HEK293 (cell line): ENCODE data around the gene UBE3B.
A peak's percentile ranks its signal among the peaks of the same experiment; 100 is the strongest.

Source experiments
- GLIS2 ChIP-seq: fragments of 450-650 bp; formaldehyde crosslinking; IDR thresholded peaks from 2 replicates; pipeline ENCODE4 v1.5.1; 2016; ENCODE audit warnings: missing biosample characterization, missing genetic modification characterization
- HIC1 ChIP-seq: fragments of 450-650 bp; formaldehyde crosslinking; IDR thresholded peaks from 2 replicates; pipeline ENCODE4 v1.5.1; 2016; ENCODE audit warnings: missing biosample characterization, missing genetic modification characterization
- OVOL3 ChIP-seq: fragments of 450-650 bp; formaldehyde crosslinking; IDR thresholded peaks from 2 replicates; pipeline ENCODE4 v1.5.1; 2016; ENCODE audit warnings: missing biosample characterization, missing genetic modification characterization
- PRDM1 ChIP-seq: fragments of 450-650 bp; formaldehyde crosslinking; IDR thresholded peaks from 2 replicates; pipeline ENCODE4; 2016; ENCODE audit warnings: missing biosample characterization, missing genetic modification characterization
- REPIN1 ChIP-seq: fragments of 450-650 bp; formaldehyde crosslinking; IDR thresholded peaks from 2 replicates; pipeline ENCODE4 v1.5.1; 2017; ENCODE audit warnings: missing biosample characterization, missing genetic modification characterization, low read depth
- SP3 ChIP-seq: fragments of 450-650 bp; formaldehyde crosslinking; IDR thresholded peaks from 2 replicates; pipeline ENCODE4 v1.5.1; 2016; ENCODE audit warnings: missing biosample characterization, missing genetic modification characterization
- ZBTB10 ChIP-seq: fragments of 450-650 bp; formaldehyde crosslinking; IDR thresholded peaks from 2 replicates; pipeline ENCODE4 v1.5.1; 2016; ENCODE audit warnings: missing biosample characterization, missing genetic modification characterization
- ZBTB48 ChIP-seq: fragments of 450-650 bp; formaldehyde crosslinking; IDR thresholded peaks from 2 replicates; pipeline ENCODE4 v1.5.1; 2016; ENCODE audit warnings: missing biosample characterization, missing genetic modification characterization
- ZBTB6 ChIP-seq: fragments of 450-650 bp; formaldehyde crosslinking; IDR thresholded peaks from 2 replicates; pipeline ENCODE4 v1.5.1; 2017; ENCODE audit warnings: missing biosample characterization, missing genetic modification characterization
- ZFP3 ChIP-seq: fragments of 450-650 bp; formaldehyde crosslinking; IDR thresholded peaks from 2 replicates; pipeline ENCODE4 v1.5.1; 2016; ENCODE audit warnings: low read depth, missing biosample characterization, missing genetic modification characterization
- ZNF133 ChIP-seq: fragments of 450-650 bp; formaldehyde crosslinking; IDR thresholded peaks from 2 replicates; pipeline ENCODE4 v1.5.1; 2016; ENCODE audit warnings: missing biosample characterization, missing genetic modification characterization
- ZNF146 ChIP-seq: fragments of 450-650 bp; formaldehyde crosslinking; IDR thresholded peaks from 2 replicates; pipeline ENCODE4 v1.5.1; 2016; ENCODE audit warnings: missing biosample characterization, missing genetic modification characterization
- ZNF16 ChIP-seq: fragments of 450-650 bp; formaldehyde crosslinking; IDR thresholded peaks from 2 replicates; pipeline ENCODE4 v1.5.1; 2016; ENCODE audit warnings: low read depth, missing biosample characterization, missing genetic modification characterization
- ZNF2 ChIP-seq: fragments of 450-650 bp; formaldehyde crosslinking; IDR thresholded peaks from 2 replicates; pipeline ENCODE4 v1.5.1; 2016; ENCODE audit warnings: missing biosample characterization, missing genetic modification characterization
- ZNF211 ChIP-seq: fragments of 450-650 bp; formaldehyde crosslinking; IDR thresholded peaks from 2 replicates; pipeline ENCODE4 v1.5.1; 2016; ENCODE audit warnings: low read depth, missing biosample characterization, missing genetic modification characterization
- ZNF26 ChIP-seq: fragments of 450-650 bp; formaldehyde crosslinking; IDR thresholded peaks from 2 replicates; pipeline ENCODE4 v1.5.1; 2016; ENCODE audit warnings: missing biosample characterization, missing genetic modification characterization
- ZNF394 ChIP-seq: fragments of 450-650 bp; formaldehyde crosslinking; IDR thresholded peaks from 2 replicates; pipeline ENCODE4 v1.5.1; 2016; ENCODE audit warnings: missing biosample characterization, missing genetic modification characterization, mild to moderate bottlenecking, moderate library complexity, borderline replicate concordance
- ZNF501 ChIP-seq: fragments of 450-650 bp; formaldehyde crosslinking; IDR thresholded peaks from 2 replicates; pipeline ENCODE4 v1.5.1; 2016; ENCODE audit warnings: missing biosample characterization, missing genetic modification characterization
- ZNF513 ChIP-seq: fragments of 450-650 bp; IDR thresholded peaks from 2 replicates; pipeline ENCODE4 v1.5.1; 2018; ENCODE audit warnings: missing biosample characterization, missing genetic modification characterization
- ZNF600 ChIP-seq: fragments of 450-650 bp; formaldehyde crosslinking; IDR thresholded peaks from 2 replicates; pipeline ENCODE4 v1.5.1; 2016; ENCODE audit warnings: missing biosample characterization, missing genetic modification characterization
- ZNF610 ChIP-seq: fragments of 450-650 bp; formaldehyde crosslinking; IDR thresholded peaks from 2 replicates; pipeline ENCODE4 v1.5.1; 2016; ENCODE audit warnings: missing biosample characterization, missing genetic modification characterization, borderline replicate concordance
- ZNF658 ChIP-seq: fragments of 450-650 bp; formaldehyde crosslinking; IDR thresholded peaks from 2 replicates; pipeline ENCODE4; 2016; ENCODE audit warnings: missing biosample characterization, missing genetic modification characterization
- ZNF692 ChIP-seq: fragments of 450-650 bp; formaldehyde crosslinking; IDR thresholded peaks from 2 replicates; pipeline ENCODE4 v1.5.1; 2016; ENCODE audit warnings: missing biosample characterization, missing genetic modification characterization
- ZNF843 ChIP-seq: fragments of 450-650 bp; formaldehyde crosslinking; IDR thresholded peaks from 2 replicates; pipeline ENCODE4 v1.5.1; 2016; ENCODE audit warnings: missing biosample characterization, missing genetic modification characterization
- ZSCAN30 ChIP-seq: fragments of 450-650 bp; IDR thresholded peaks from 2 replicates; pipeline ENCODE4 v1.5.1; 2018; ENCODE audit warnings: missing biosample characterization, mild to moderate bottlenecking, missing genetic modification characterization, moderate library complexity

The UBE3B gene

GRCh38 chr12:109573029-109573913, 95.8 kb downstream of the UBE3B start, which contains the start of the genes MMAB and MVK (continued):
- peak; percentile 93 for TF ChIP-seq ZBTB10 (tag by site-specific recombination)
- 0 out of 2 replicates have a peak, but pooled peaks have one; percentile 17 for TF ChIP-seq OVOL3 (tag by site-specific recombination)
- no peak for TF ChIP-seq PRDM1 (tag by site-specific recombination)
- peak; percentile 34; the same call in 1 of the 2 replicates for TF ChIP-seq ZBTB6
- peak; percentile 66; the same call in 1 of the 2 replicates for TF ChIP-seq ZNF394 (tag by site-specific recombination)
- peak; percentile 93 for TF ChIP-seq ZSCAN30 (tag by site-specific recombination)
- TF ChIP-seq GLIS2 (tag by site-specific recombination) = peak; percentile 69
- no peak for TF ChIP-seq ZNF133 (tag by site-specific recombination)
- peak; percentile 69 for TF ChIP-seq ZBTB48 (tag by site-specific recombination)
- peak; percentile 90 for TF ChIP-seq ZNF2 (tag by site-specific recombination)
- TF ChIP-seq REPIN1 = peak; percentile 65; the same call in 1 of the 2 replicates
- TF ChIP-seq ZNF146 (tag by site-specific recombination) = no peak
- peak; percentile 91 for TF ChIP-seq SP3 (tag by site-specific recombination)
- no peak for TF ChIP-seq ZNF513 (tag by site-specific recombination)
- peak; percentile 87 for TF ChIP-seq ZNF610 (tag by site-specific recombination)
- TF ChIP-seq ZNF600 = peak; percentile 60
- TF ChIP-seq ZNF692 (tag by site-specific recombination) = peak; percentile 89
- TF ChIP-seq ZNF16 (tag by site-specific recombination) = 0 out of 2 replicates have a peak, but pooled peaks have one; percentile 22
- TF ChIP-seq ZNF211 = no peak
- TF ChIP-seq ZNF501 (tag by site-specific recombination) = peak; percentile 96
- no peak for TF ChIP-seq ZFP3
- peak; percentile 77 for TF ChIP-seq ZNF843
- TF ChIP-seq ZNF26 (tag by site-specific recombination) = no peak
- peak; percentile 63 for TF ChIP-seq HIC1 (tag by site-specific recombination)
- TF ChIP-seq ZNF658 = no peak
